DMS114 treated with DMSO at 0.1 percent for 48 hours (cell line): Measurements from ENCODE around the gene FIGNL1.

Source experiments
- DNase-seq: peaks from one replicate; lab custom pipeline; 2025; ENCODE audit not compliant: unreplicated experiment; lab: John Stamatoyannopoulos, UW

Gene FIGNL1, protein sequence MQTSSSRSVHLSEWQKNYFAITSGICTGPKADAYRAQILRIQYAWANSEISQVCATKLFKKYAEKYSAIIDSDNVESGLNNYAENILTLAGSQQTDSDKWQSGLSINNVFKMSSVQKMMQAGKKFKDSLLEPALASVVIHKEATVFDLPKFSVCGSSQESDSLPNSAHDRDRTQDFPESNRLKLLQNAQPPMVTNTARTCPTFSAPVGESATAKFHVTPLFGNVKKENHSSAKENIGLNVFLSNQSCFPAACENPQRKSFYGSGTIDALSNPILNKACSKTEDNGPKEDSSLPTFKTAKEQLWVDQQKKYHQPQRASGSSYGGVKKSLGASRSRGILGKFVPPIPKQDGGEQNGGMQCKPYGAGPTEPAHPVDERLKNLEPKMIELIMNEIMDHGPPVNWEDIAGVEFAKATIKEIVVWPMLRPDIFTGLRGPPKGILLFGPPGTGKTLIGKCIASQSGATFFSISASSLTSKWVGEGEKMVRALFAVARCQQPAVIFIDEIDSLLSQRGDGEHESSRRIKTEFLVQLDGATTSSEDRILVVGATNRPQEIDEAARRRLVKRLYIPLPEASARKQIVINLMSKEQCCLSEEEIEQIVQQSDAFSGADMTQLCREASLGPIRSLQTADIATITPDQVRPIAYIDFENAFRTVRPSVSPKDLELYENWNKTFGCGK

GRCh38 chr7:50449881-50450589 is at the start of gene FIGNL1:
TSS of gene FIGNL1 (minus strand) at chr7:50450350. CDS start at chr7:50447287, 3,063 bp downstream.
- DNase-seq, result peak; percentile 60

- no peak for DNase-seq
These were observed 48.9 kb upstream of the FIGNL1 start for GRCh38 chr7:50499092-50499491.

GRCh38 chr7:50497968-50498367 is 47.8 kb upstream of the FIGNL1 start:
- DNase-seq, result no peak

DNA sequence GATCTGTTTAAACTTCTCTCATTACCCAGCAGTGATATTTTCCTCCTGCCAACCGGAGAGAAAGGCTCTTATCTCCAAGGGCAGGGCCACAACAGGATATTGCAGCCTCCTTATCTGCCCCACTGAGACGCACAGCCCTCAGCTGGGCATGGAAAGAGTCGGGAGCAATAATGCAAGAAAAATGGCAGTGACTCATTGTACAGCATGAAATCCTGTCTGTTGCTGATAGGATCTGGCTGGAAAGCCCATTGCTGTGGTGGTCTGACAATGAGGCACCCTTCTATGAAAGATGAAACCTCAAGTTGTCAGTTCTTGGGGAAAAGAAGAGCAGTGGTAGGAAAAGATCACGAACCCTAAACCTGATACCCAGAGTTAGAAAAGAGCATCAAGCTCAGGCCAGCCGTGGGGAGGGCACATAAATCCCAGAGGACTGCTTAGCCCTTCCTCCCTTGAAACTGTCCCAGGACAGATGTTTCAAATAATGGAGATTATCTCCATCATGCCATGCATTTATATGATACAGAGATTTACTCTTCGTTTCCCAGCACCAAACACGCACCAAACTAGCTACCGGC is 47.0 kb upstream of the FIGNL1 start:
- no peak for DNase-seq

GRCh38 chr7:50496569-50496968 is 46.4 kb upstream of the FIGNL1 start:
- DNase-seq, result no peak

GRCh38 chr7:50495746-50496145 is 45.6 kb upstream of the FIGNL1 start:
- DNase-seq, result no peak

DNA sequence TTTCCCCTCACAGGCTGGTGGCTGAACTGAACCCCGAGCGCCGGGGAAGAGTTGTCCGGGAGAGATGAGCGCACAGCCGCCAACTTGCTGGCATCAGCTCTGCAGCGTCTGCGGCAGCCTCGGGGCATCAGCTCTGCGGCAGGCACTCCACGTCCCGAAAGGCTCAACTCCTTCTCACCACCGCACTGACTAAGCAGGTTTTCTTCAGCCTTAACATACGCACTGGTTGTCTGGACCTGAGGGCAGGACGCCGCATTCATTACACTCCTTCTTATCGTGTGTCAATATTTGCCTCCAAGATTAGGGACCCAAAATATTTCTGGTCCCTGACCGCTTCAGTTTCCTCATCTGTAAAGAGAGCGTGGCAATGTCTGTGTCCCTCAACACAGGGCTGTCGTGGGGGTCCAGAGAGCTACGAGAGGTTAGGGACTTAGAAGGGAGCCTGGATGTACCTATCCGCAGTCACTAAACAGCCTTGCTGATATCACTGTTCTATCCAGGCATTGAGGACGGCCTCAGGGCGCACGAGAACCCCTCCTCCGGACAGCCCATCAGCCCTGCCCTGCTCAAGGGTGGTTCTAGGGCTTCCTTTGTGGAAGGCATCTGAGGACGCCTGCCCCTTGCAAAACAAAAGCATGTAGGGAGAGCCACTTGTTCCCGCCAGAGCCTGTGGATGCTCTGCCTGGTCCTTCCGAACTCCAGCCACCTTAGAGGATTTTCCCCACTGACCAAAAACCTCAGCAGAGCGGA is 42.8 kb upstream of the FIGNL1 start:
- no peak for DNase-seq

DNA sequence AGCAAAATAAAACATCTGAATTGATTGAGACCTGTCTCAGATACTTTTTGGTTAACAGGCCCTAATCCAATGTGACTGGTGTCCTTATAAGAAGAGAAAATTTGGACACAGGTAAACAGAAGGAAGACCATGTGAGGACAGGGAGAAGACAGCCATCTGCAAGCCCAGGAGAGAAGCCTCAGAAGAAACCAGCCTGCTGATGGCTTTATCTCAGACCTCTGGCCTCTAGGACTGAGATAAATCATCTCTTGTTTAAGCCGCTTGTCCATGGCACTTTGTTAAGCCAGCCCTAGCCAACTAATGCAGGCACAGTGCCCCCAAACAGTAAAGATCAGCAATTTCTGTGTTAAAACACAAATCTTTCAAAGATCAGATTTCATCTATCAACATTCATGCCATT is 41.8 kb upstream of the FIGNL1 start:
- DNase-seq, result no peak

GRCh38 chr7:50491209-50491608 is 41.1 kb upstream of the FIGNL1 start:
- DNase-seq, result no peak

- DNase-seq, result no peak
These were observed 38.2 kb upstream of the FIGNL1 start for GRCh38 chr7:50488379-50488778.

DNA sequence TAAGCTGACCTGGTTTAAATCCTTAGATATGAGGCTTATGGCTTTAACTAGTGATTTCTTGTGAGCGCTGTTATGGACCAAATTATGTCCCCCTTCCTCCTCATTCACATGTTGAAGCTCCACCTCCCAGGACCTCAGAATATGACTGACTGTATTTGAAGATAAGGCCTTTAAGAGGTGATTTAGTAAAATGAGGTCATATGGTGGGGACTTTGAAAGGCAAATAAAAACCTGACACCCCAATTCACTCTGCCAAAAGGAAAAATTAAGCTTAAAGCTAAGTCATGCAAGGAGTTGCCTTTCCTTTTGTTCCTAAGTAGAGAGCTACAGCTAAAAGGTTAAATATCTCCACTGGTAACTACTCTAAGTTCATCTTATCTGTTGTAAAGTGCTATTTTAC is 36.4 kb upstream of the FIGNL1 start:
- no peak for DNase-seq

DNA sequence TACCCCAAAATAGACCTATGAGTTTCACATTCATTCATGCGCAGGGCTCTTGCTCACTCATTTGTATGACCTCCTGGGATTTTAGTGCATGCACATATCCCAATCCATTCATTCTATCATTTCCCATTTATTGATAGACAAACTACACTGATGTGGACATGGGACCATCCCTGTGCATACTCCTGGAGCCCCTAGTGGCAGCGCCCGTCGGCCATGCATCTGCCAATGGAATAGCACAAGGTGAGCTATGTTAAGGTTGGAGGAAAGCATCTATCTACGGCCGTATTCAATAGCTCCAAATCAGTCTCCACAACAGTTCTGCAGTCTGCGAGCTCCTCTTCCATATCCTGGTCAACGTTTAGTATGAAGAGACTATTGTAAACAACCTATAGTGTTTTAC is 31.7 kb upstream of the FIGNL1 start:
- DNase-seq, result no peak

- no peak for DNase-seq
These were observed 30.6 kb upstream of the FIGNL1 start for GRCh38 chr7:50480797-50481196.

DNA sequence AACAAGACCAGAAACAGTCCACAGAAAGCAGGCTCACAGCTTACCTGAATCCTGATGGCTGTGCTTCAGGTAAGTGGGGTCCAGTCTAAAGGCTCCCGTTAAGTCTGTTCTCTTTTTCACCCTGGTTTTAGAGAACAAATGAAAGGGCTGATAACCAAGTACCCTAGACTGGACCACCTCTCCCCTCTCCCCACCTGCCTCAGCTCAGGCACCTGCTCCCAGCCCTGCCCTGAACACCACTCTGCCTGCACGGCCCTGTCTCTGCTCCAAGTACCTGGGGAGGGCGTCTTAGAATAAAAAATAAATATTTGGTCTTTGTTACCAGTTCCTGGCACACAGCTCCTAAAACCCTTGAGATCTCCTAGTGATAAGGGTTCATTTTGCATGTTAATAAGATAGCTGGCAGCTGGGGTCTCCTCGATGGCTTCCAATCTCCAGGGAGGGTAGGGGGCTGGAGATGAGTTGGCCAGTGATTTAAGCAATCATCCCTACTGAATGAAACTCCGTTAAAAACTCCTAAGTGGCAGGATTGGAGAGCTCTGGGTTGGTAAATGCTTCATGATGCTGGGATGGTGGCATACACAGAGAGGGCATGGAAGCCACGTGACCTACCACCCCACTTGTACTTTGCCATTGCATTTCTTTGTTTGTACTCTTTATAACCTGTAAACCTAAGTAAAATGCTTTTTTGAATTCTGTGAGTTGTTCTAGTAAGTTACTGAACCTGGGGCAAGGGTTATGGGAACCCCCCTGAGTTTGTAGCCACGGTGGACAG is 29.8 kb upstream of the FIGNL1 start:
- no peak for DNase-seq

DNA sequence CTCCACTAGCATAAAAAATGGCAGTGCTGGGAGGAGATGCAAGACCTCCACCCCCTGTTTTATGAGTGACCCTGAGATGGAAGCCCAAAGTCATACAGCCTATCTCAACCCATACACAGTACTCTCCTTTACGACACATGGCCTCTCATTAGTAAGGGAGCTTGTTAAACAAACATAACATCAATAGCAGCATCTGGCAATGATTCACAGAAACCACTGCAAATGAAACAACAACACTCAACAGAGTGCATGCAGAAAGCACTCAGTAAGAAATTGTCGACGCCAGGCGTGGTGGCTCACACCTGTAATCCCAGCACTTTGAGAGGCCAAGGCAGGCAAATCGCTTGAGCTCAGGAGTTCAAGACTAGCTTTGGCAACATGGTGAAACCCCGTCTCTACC is 27.5 kb upstream of the FIGNL1 start:
- no peak for DNase-seq

DNA sequence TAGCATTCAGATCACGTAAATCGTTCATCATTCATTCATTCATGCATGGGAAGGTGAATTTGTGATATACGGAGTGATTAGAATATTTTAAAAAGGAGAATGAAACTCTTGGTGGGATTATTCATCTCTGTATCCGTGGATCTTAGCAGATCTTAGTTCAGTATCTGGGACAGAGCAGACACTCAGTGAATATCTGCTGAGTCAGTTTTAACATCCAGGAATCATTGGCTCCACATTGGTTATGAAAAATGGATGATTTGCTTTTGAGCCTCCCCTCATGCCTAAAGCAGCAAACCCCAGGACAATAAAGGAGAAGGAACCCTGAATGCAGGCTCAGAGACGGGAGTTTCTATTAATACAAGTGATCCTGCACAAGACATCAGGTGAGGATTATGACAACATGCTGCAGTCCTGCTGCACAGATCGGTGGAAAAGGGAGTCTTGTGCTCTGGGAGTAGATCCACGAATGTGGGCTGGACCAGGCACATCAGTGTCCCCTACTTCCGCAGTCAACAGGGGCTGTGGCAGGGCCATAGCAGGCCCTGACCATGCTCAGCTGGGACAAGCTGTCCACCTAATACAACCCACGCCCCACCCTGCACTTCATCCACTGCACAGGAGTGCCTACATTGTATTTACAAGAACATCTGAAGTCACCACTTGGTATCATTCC is 26.9 kb upstream of the FIGNL1 start:
- DNase-seq, result no peak

GRCh38 chr7:50475340-50475739 is 25.2 kb upstream of the FIGNL1 start:
- no peak for DNase-seq

DNA sequence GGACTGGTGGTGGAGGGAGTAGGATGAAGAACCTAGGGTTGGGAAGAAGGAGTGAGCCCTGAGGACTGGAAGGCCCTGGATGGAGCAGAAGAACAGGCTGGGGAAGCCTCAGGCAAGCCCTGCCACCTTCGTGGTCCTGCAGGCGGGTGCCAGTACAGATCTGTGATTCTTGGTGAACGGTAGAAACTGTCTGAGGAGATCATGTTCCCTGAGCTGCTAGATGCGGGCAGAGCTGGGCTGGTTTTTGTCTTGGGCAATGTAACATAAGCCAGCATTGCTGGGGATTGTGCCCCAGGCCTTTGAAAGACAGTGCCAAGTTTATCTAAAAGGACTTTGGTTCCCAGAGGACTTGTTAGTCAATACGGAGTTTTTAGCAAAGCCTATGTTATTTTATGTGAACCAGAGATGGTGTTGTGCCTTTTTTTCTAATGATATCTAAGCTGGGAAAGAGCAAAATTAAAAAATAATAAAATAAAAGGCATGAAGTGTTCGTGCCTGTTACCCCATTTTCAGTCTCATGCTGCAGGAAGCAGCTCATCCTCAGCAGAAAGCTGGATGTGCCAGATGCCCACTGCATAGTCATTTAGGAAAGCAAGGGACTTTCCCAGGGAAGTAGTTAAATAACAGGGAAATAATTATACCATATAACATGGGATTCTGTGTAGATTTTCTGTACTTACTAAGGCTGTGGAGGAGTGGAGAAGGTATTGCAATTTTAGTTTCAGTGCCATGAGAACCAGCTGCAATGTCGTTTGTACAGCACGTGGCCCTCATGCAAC is 24.4 kb upstream of the FIGNL1 start:
- no peak for DNase-seq

DNA sequence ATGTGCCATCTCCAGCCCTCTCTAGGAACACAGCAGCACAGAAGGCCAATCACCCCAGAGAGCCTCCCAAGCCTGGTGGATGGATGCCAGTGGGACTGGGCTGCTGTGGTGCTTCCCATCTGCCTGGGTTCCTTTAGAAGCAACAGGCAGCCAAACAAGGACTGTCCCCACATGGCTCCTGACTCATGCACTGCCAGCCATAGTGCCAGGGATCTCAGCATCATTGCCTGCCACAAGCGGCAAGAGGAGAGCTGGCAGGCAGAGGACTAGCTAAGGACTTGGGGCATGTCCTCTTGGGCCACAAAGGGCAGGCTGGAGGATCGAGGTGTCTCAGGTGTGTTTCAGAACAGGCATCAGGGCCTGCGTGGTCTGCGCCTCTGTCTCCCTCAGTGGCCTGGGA is 23.4 kb upstream of the FIGNL1 start:
- no peak for DNase-seq
